Measurements from ENCODE around the gene ATP8B3. TPM values are rescaled to one million over a fixed set of nuclear protein-coding genes. Genes with fewer than 3 reads are reported as not detected.

The ATP8B3 gene
- total and polyA plus RNA-seq, 10 of the 15 experiments (the other 5 are each of a cell fraction or from before 2014, with no cell fraction given): 0.13 to 1.7 (median 0.52) TPM

- TF ChIP-seq CUX1 (IDR thresholded peaks at IDR 0.05; ENCODE audit: insufficient replicate concordance, low read depth, low read length) (peak; percentile 25), NFXL1 (IDR thresholded peaks at IDR 0.05; ENCODE audit: borderline replicate concordance) (no peak), PBX3 (IDR thresholded peaks at IDR 0.05; ENCODE audit: insufficient replicate concordance, low read depth, low read length) (no peak), BHLHE40 (IDR thresholded peaks at IDR 0.05; ENCODE audit: borderline replicate concordance in 1 of 2, low read depth in 2 of 2, low read length in 1 of 2) (peak in 1 of 2 experiments; percentile 46; a peak in 2 of 4 replicates), RELB (IDR thresholded peaks at IDR 0.05; ENCODE audit: low read depth) (peak; percentile 92), RAD51 (IDR thresholded peaks at IDR 0.05) (no peak), SUPT20H (IDR thresholded peaks at IDR 0.05; ENCODE audit: borderline replicate concordance, control insufficient read depth, low read depth, low read length) (no peak), MLLT1 (IDR thresholded peaks at IDR 0.05) (0 out of 2 replicates have a peak, but pooled peaks have one; percentile 49), ATF7 (IDR thresholded peaks at IDR 0.05; ENCODE audit: low read depth) (peak; percentile 42; the same call in 1 of the 2 replicates), CBX3 (IDR thresholded peaks at IDR 0.05; ENCODE audit: borderline replicate concordance, low read depth) (no peak), SIX5 (IDR thresholded peaks at IDR 0.05; ENCODE audit: low read depth, low read length, severe bottlenecking) (peak; percentile 59), RCOR1 (conservative IDR thresholded peaks at IDR 0.05; ENCODE audit: low read depth, low read length) (0 out of 2 replicates have a peak, but pooled peaks have one; percentile 49), CBFB (IDR thresholded peaks at IDR 0.05; ENCODE audit: low read depth) (peak; percentile 38; the same call in 1 of the 2 replicates), RFX5 (IDR thresholded peaks at IDR 0.05; ENCODE audit: low read depth, low read length) (no peak), MEF2B (IDR thresholded peaks at IDR 0.05; ENCODE audit: partially characterized antibody, poor library complexity, severe bottlenecking) (peak; percentile 61), ZNF622 (IDR thresholded peaks at IDR 0.05) (no peak)
Observed at GRCh38 chr19:1848399-1849131, 36.5 kb upstream of the ATP8B3 start, which contains the start of gene REXO1 (continued).

Measured in GM12878 (cell line).